ENCODE results near the gene FOXF2.
"Not testable (repeated sequence)": the region's sequence is repeated elsewhere in the genome, so short reads cannot be mapped to it uniquely, and the experiment has no call there.

Gene FOXF2

GRCh38 chr6:1367771-1368170, 21.6 kb upstream of the FOXF2 start:
- H3K4me3 ChIP-seq (ENCODE audit: low read depth, low read length), result no peak overlapping the region
- no peak for TF ChIP-seq CTCF (IDR thresholded peaks at IDR 0.05; ENCODE audit: borderline replicate concordance, insufficient read depth, low read depth, low read length)

GRCh38 chr6:1368940-1369339, 20.4 kb upstream of the FOXF2 start:
- no peak for TF ChIP-seq CTCF (IDR thresholded peaks at IDR 0.05; ENCODE audit: borderline replicate concordance, insufficient read depth, low read depth, low read length)
- H3K4me3 ChIP-seq (ENCODE audit: low read depth, low read length), result no peak overlapping the region

GRCh38 chr6:1369695-1370094, 19.7 kb upstream of the FOXF2 start:
- not testable (repeated sequence) for H3K4me3 ChIP-seq (ENCODE audit: low read depth, low read length)

GRCh38 chr6:1371933-1372332, 17.4 kb upstream of the FOXF2 start:
- no peak overlapping the region for H3K4me3 ChIP-seq (ENCODE audit: low read depth, low read length)
- TF ChIP-seq CTCF (IDR thresholded peaks at IDR 0.05; ENCODE audit: borderline replicate concordance, insufficient read depth, low read depth, low read length), result no peak

- no peak for TF ChIP-seq CTCF (IDR thresholded peaks at IDR 0.05; ENCODE audit: borderline replicate concordance, insufficient read depth, low read depth, low read length)
- H3K4me3 ChIP-seq (ENCODE audit: low read depth, low read length), result no peak overlapping the region
Observed at GRCh38 chr6:1372690-1373089, 16.7 kb upstream of the FOXF2 start.

GRCh38 chr6:1376653-1377052, 12.7 kb upstream of the FOXF2 start:
- no peak for TF ChIP-seq CTCF (IDR thresholded peaks at IDR 0.05; ENCODE audit: borderline replicate concordance, insufficient read depth, low read depth, low read length)
- H3K4me3 ChIP-seq (ENCODE audit: low read depth, low read length), result no peak overlapping the region

- no peak for TF ChIP-seq CTCF (IDR thresholded peaks at IDR 0.05; ENCODE audit: borderline replicate concordance, insufficient read depth, low read depth, low read length)
- no peak overlapping the region for H3K4me3 ChIP-seq (ENCODE audit: low read depth, low read length)
Observed at GRCh38 chr6:1377526-1377925, 11.8 kb upstream of the FOXF2 start.
